T-helper 2 cell (primary cell): Measurements from ENCODE around the gene SMARCAD1.
A peak's percentile ranks its signal among the peaks of the same experiment; 100 is the strongest.
"Not testable (repeated sequence)": the region's sequence is repeated elsewhere in the genome, so short reads cannot be mapped to it uniquely, and the experiment has no call there.

Experiments used
- DNase-seq, 5 experiments: peaks; one replicate each; pipeline versions ENCODE4 v3.0.0 to v3.0.0-alpha.2; 2012 to 2022

Gene SMARCAD1

GRCh38 chr4:94228493-94229216 is 21.0 kb downstream of the SMARCAD1 start:
- DNase-seq = no peak

DNA sequence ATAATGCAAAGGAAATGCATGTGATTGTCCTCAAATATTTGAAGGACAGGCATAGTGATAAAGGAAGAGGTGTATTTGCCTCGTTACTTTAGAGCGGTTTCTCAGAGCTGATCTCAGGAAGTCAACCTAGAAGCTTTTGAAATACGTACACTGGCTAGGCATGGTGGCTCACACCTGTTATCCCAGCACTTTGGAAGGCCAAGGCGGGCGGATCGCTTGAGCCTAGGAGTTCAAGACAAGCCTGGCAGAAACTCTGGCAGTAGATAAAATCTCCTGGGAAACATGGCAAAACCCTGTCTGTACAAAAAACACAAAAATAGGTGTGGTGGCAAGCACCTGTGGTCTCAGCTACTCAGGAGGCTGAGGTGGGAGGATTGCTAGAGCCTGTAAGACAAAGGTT is 24.9 kb downstream of the SMARCAD1 start:
- DNase-seq = no peak

- DNase-seq = no peak
Measured at GRCh38 chr4:94235825-94236224, 28.2 kb downstream of the SMARCAD1 start.

DNA sequence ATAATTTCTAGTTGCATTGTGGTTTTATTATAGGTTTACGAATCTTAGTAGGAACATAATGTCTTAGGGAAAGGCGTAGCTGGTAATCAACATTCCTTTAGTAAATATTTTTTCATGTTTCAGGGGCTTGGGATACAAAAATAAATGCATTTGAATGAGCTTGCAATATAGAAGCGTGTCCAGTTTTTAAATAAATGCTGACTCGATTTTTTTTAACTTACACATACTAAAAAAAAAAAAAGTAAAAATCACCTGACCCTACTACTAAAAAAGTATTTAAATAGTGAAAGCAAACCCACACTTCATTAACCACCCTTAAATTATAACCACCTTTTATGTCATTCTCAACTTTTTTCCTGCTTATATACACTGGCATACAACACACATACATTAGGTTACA is 29.6 kb downstream of the SMARCAD1 start:
- DNase-seq = no peak

GRCh38 chr4:94238160-94238559 is 30.5 kb downstream of the SMARCAD1 start:
- no peak for DNase-seq

DNA sequence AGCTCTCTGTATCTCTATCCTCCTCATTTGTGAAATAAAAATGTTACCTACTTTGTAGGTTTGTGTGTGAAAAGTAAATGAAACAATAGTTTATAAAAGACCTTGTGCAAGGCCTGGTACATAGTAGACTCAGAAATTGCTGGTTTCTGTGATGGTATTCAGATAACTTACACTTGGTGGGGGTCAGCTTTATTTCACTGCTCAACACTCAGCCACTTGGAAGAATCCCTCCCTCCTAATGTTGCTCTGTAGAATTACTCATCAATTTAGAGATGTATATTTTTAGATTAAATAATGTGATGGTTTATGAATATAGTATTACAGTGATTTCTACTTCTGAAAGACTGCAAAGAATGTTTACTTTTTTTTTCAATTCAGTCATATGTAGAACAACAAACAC is 32.7 kb downstream of the SMARCAD1 start:
- DNase-seq = no peak

DNA sequence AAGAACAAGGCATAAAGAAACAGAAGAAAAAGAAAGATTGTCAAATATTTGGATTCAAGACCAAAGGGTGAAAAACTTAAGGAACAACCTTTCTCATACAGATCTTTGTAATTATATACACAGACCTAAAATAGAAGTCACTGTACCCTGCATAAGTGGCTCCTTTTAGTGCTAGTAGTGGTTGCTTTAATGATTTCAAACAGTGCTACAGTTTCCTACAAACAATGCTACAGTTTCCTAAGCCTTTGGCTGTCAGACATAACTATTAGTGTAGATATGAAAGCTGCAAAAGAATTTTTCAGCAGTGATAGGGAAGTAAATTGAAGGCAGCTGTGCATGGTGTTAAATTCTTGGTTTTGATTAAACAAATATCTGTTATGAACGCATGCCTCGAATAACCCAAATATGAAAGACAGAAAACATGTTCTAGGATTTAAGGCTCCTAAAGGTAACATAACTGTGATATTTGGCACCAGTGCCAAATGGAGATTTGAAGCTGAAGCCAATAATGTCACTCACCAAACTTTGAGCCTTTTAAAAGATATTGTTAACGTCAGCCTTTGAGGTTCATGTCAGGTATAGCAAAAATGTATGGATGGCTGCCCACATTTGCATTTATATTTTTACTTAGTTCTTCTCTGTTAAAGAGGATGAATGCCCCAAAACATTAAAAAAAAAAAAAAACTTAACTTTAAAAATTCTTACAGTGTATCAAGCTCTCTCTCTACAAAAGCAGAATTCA is 36.6 kb downstream of the SMARCAD1 start:
- DNase-seq = no peak

- no peak for DNase-seq
Measured at GRCh38 chr4:94244829-94245185, 37.1 kb downstream of the SMARCAD1 start.

DNA sequence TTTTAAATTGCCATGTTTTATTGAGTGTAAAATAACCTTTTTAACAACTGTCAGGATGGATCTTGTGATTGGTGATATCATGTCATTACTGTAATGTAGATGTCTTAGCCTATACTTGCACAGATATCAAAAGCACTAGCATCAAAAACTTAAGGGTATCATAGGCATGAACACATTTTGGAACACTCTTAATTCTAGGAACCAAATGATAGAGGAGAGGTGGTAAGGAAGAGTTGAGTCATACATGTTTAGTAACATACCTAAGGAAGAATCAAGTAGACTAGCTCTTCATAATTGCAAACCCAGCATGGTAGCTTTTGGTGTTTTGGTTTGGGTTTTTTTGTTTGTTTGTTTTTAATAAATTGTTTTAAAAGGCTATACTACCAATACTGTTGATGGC is 43.4 kb downstream of the SMARCAD1 start:
- no peak for DNase-seq

DNA sequence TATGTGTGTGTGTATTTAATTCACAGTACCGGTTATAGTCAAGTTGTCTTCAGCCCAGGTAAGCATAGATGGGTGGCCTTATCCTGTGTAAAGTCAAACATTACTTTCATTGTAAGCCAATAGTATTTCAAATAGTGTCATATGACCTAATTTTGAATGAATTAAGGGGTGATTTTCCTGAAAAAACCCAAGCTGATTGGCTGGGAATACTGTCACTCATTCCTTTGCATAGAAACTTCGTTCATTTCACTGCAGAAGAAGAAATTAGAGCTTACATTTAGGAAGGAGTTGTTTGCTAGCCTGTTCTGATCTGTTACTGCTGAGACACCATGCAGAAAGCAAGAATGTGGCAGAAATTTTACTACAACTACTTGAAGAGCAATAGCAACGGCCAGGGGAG is 45.4 kb downstream of the SMARCAD1 start:
- no peak for DNase-seq

- no peak for DNase-seq
Measured at GRCh38 chr4:94256144-94256783, 48.6 kb downstream of the SMARCAD1 start.

GRCh38 chr4:94256828-94257227 is 49.2 kb downstream of the SMARCAD1 start:
- peak in 1 of 5 experiments; percentile 27 for DNase-seq

- DNase-seq = no peak
Measured at GRCh38 chr4:94262163-94263016, 54.7 kb downstream of the SMARCAD1 start.

DNA sequence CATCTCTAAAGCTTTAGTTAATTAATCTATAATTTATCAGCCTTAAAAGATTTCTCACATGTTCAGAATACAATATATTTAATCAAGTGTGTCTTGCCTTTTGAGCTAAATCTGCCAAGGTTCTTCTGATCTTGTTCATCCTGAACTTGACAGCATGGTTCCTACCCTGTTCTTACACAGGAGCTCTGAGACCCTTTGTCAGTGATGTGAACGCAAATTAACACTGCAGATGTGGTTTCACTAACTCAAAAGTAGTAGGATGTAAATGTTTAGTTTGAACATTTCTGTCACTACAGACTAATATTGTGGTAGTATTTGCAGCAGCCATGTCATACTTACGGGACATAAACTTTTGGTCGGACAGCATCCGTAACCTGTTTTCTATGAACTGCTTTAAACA is 59.4 kb downstream of the SMARCAD1 start:
- no peak for DNase-seq

DNA sequence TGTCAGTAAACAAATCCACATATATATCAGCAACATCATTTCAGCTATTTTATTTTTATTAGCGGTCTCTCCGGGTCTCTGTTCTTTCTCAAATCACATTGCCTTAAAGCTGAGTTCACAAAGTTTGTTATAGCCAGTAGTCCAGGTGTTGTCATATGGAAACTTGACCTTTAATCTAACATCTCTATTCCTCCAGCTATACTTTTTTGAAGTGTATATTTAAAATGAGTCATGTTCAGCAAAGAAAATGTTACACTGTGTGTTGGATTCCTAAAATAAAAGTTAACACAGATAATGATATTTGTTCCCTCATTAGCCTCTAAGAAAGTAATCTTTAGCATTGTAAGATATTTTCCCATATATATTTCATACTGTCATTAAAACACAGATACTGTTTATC is 63.6 kb downstream of the SMARCAD1 start:
- DNase-seq = no peak

DNA sequence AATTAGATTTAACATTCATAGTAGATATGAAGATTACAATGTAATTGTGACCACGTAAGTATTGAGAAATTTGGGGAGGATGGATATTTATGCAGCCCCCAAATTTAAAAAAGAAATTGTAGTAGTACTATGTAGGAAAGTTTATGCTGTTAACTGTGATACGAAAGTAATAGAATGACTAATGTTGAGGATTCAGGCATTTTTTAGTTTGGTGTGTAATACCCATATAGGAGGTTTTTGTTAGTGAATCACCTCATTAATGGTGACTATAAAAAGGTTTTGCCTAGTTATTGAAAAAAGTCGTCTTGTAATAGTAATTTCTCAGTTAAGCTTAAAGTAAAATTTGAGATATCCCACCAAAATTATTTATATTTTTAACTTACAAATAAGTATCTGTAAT is 67.2 kb downstream of the SMARCAD1 start:
- no peak for DNase-seq

- DNase-seq = no peak
Measured at GRCh38 chr4:94276204-94276603, 68.5 kb downstream of the SMARCAD1 start.

- no peak for DNase-seq
Measured at GRCh38 chr4:94277534-94277933, 69.9 kb downstream of the SMARCAD1 start.

DNA sequence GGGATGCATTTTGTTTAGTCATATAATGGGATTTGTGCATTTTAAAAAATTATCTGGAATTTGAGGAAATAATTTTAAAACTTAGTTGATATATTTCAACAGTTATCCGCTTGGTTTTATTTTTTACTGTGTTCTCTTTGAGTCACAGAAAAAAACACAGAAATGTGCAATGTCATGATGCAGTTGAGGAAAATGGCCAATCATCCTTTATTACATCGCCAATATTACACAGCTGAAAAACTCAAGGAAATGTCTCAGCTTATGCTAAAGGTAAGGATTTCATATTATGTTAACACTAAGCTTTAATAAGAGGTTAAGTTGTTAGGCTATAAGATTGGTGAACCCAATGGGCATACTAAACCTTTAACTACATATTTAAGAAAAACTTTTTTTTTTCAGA is 71.1 kb downstream of the SMARCAD1 start:
- no peak for DNase-seq

DNA sequence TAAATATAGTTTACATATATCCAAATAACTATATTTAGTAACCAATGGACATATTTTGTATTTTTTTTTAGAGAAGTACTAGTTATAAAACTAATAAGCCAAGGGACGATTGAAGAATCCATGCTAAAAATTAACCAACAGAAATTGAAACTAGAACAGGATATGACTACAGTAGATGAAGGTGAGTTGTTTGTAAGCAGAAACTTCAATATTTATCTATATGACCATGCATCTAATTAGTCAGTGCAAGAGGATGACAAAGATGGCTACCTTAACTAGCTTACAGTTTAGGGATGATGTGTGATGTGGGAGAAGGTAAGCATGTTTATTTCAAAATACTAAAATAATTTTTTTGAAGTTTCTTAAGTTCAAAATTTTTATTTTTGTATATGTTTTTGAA is 77.2 kb downstream of the SMARCAD1 start:
- peak in 1 of 5 experiments; percentile 11 for DNase-seq

- no peak for DNase-seq
Measured at GRCh38 chr4:94285666-94286065, 78.0 kb downstream of the SMARCAD1 start.

DNA sequence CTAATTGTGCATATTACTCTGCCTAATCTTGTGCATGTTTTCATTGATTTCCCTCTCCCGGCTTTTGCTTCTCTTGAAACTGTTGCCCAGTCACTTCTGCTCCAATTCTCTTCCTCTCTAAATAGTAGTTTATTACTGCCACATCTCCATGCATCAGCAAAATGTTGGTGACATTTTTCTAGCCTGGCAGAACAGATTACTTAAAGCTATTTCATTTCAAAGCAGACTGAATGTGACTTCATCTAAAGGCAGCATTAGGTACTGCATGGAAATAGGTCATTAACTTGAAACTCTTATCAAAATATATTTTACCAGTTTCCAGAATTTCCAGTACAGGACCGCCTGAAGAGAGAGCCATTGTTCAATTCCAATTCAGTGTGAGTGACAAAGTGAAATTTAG is 82.6 kb downstream of the SMARCAD1 start:
- DNase-seq = no peak

DNA sequence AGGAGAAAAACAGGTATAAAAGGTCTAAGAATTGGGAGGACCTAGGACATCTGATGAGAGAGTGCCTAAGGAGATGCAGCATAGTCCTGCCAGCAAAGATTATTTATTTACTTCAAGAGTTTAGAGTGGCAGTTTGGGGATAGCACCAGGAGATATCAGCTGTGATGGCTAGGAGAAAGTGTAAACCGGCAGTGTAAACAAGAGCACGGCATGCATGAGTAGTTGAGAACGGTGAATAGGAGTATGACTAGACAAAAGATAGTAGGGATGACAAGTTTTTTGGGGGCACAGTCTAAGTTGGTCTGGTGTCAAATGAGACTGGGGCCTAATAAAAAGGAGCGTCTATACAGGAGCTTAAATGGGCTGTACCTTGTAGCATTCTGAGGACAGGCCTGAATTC is 86.3 kb downstream of the SMARCAD1 start:
- DNase-seq = not testable (repeated sequence)
